ENCODE data around the gene ALPK3. TPM values are rescaled to one million over a fixed set of nuclear protein-coding genes. Genes with fewer than 3 reads are reported as not detected.

ALPK3 gene
- total RNA-seq, 1 experiment from 2014 or later: 17.7 TPM

DNA sequence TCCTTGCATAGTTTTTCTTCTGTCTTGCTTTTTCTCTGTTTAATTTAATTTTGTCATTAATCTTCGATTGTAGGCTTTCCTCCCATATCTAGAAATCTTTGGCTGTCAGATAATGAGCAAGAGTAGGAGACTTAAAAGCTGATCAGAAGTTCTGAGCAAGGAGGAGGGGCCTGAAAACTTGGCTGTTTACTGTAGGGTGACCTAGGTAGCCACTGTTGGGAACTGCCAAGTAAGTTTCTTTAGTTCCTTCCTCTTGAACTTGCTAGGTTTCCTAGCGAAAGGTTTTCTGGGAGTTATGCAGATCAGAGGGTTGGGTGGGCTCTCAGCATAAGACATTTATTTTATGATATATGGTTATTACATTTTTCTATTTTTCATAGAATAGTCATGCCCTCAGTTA is 14.5 kb downstream of the ALPK3 start:
- no peak overlapping the region for H3K27ac Mint-ChIP-seq
- Histone ChIP-seq H4K91ac (ENCODE audit: insufficient read length, low read depth, low read length) (no peak overlapping the region), H3K18ac (ENCODE audit: insufficient read length, low read depth, low read length) (no peak overlapping the region), H2AK5ac (ENCODE audit: insufficient read length, low read length) (no peak overlapping the region), H3K23me2 (ENCODE audit: insufficient read length, low read depth, low read length, poor library complexity, severe bottlenecking) (no peaks in the 10 kb centered on the region), H2BK15ac (ENCODE audit: low read depth, low read length) (no peak overlapping the region), H3K4me1 (ENCODE audit: insufficient read depth, low read length) (no peaks in the 10 kb centered on the region), H3K23ac (ENCODE audit: insufficient read length, low read depth, low read length) (no peak overlapping the region), H3K79me2 (ENCODE audit: insufficient read depth, low read length) (no peaks in the 10 kb centered on the region), H3K27me3 (ENCODE audit: insufficient read depth, low read length) (no peaks in the 10 kb centered on the region), H3K27ac (ENCODE audit: insufficient read length, low read depth, low read length) (no peak overlapping the region), H3K56ac (ENCODE audit: insufficient read length, low read depth, low read length) (no peak overlapping the region), H3K79me1 (ENCODE audit: insufficient read depth, low read depth, low read length, poor library complexity, severe bottlenecking) (no peaks in the 10 kb centered on the region), H2AFZ (ENCODE audit: low read length) (no peak overlapping the region), H2BK120ac (ENCODE audit: low read depth, low read length, poor library complexity, severe bottlenecking) (no peak overlapping the region), H3K4ac (ENCODE audit: low read depth, low read length) (no peak overlapping the region), H3T11ph (ENCODE audit: low read length) (no peak overlapping the region), H3K14ac (ENCODE audit: insufficient read depth, low read length) (no peak overlapping the region), H2BK12ac (ENCODE audit: insufficient read length, low read depth, low read length) (no peak overlapping the region), H2BK5ac (ENCODE audit: insufficient read length, low read length) (no peak overlapping the region), H3K9me3 (ENCODE audit: control insufficient read depth, low read depth, low read length) (no peaks in the 10 kb centered on the region), H3K9ac (ENCODE audit: extremely low read depth, insufficient read length, low read length) (no peak overlapping the region), H4K20me1 (ENCODE audit: control insufficient read depth, insufficient read depth, insufficient read length) (no peaks in the 10 kb centered on the region), H4K5ac (ENCODE audit: insufficient read length, low read depth, low read length) (no peak overlapping the region), H4K8ac (replicated peaks; ENCODE audit: insufficient read length, low read depth, low read length) (no peak overlapping the region), H2BK20ac (ENCODE audit: low read depth, low read length, poor library complexity, severe bottlenecking) (no peak overlapping the region), H3K4me2 (ENCODE audit: insufficient read depth, insufficient read length, low read length) (no peak overlapping the region)
- DNase-seq: no peak
- peaks cover 0 to 33% (median 5%) of the 10 kb centered on the region in 3 experiments; a peak in 4 of 7 replicates for H3K36me3 Mint-ChIP-seq (ENCODE audit: insufficient read depth in 1 of 3, low read depth in 3 of 3)
- H3K4me3 Mint-ChIP-seq: no peak overlapping the region
- peaks cover 7 to 8% of the 10 kb centered on the region in 2 experiments for H3K4me1 Mint-ChIP-seq
- no CpG with 5 or more reads among the region's 2 CpGs for WGBS (ENCODE audit: extremely low coverage, insufficient read length, low lambda C conversion rate)
- no peaks in the 10 kb centered on the region for H3K9me3 Mint-ChIP-seq
- TF ChIP-seq, protein P1, sequence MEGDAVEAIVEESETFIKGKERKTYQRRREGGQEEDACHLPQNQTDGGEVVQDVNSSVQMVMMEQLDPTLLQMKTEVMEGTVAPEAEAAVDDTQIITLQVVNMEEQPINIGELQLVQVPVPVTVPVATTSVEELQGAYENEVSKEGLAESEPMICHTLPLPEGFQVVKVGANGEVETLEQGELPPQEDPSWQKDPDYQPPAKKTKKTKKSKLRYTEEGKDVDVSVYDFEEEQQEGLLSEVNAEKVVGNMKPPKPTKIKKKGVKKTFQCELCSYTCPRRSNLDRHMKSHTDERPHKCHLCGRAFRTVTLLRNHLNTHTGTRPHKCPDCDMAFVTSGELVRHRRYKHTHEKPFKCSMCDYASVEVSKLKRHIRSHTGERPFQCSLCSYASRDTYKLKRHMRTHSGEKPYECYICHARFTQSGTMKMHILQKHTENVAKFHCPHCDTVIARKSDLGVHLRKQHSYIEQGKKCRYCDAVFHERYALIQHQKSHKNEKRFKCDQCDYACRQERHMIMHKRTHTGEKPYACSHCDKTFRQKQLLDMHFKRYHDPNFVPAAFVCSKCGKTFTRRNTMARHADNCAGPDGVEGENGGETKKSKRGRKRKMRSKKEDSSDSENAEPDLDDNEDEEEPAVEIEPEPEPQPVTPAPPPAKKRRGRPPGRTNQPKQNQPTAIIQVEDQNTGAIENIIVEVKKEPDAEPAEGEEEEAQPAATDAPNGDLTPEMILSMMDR (conservative IDR thresholded peaks at IDR 0.05): no peak
- no peaks in the 10 kb centered on the region for H3K27me3 Mint-ChIP-seq (ENCODE audit: low read depth)

Measured in H9 (cell line).